ENCODE measurements around the gene SRRM2.

DNA sequence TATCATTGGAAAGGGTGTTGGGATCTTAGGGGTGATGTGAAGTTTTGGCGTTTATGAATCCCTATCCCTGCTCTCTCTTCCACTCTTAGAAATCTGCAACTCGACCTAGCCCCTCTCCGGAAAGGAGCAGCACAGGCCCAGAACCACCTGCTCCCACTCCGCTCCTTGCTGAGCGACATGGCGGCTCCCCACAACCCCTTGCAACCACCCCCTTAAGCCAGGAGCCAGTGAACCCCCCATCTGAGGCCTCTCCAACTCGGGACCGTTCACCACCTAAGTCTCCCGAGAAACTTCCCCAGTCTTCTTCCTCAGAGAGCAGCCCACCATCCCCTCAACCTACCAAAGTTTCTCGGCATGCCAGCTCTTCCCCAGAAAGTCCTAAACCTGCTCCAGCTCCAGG is 9.0 kb downstream of the SRRM2 start:
- TF ChIP-seq, protein P1, sequence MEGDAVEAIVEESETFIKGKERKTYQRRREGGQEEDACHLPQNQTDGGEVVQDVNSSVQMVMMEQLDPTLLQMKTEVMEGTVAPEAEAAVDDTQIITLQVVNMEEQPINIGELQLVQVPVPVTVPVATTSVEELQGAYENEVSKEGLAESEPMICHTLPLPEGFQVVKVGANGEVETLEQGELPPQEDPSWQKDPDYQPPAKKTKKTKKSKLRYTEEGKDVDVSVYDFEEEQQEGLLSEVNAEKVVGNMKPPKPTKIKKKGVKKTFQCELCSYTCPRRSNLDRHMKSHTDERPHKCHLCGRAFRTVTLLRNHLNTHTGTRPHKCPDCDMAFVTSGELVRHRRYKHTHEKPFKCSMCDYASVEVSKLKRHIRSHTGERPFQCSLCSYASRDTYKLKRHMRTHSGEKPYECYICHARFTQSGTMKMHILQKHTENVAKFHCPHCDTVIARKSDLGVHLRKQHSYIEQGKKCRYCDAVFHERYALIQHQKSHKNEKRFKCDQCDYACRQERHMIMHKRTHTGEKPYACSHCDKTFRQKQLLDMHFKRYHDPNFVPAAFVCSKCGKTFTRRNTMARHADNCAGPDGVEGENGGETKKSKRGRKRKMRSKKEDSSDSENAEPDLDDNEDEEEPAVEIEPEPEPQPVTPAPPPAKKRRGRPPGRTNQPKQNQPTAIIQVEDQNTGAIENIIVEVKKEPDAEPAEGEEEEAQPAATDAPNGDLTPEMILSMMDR (IDR thresholded peaks at IDR 0.05): no peak
- no peak for TF ChIP-seq POLR2A (IDR thresholded peaks at IDR 0.05)
